HG02759 (cell line): ENCODE results near the gene ZDHHC13.

Source experiments
- ATAC-seq: cut with Tn5 transposase; IDR thresholded peaks from one replicate; pipeline ENCODE4 v1.9.1; 2021; ENCODE audit warnings: mild to moderate bottlenecking, moderate library complexity; ENCODE audit not compliant: unreplicated experiment

Gene ZDHHC13

DNA sequence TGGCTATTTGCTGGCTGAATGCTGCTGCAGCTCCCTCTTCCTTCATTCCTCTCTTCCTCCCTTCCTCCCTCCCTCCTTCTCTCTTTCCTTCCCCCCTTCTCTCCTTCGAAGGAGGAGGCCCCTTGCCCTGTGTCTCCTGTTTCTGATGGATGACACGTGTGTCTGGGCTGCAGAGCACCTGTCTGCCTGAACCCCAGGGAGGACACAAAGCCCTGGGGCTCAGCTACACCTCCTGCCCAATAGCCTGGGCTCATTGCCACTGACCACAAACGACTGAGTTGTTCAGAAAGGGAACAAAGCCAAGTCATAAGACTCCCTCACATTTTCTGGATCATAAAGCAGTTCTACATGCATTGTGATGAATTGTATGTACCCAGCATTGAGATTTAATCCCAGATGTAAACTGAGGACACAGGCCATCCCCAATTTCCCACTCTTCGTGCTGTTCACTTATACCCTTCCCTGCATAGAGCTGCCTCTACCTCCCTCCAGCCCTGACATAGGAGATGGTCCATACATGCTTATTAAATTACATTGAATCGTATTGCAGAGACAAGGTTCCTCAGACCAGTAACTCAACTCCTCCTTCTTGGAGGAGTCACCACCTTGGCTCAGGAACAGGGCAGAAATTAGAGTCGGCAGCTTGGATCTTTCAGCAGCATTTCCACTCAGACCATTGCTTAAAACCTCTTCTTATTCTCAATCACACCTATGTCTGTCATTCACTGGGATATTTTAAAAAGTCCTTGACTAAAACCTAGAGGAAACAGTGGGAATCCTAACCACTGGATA lies 83.6 kb downstream of the ZDHHC13 start:
- ATAC-seq: no peak

DNA sequence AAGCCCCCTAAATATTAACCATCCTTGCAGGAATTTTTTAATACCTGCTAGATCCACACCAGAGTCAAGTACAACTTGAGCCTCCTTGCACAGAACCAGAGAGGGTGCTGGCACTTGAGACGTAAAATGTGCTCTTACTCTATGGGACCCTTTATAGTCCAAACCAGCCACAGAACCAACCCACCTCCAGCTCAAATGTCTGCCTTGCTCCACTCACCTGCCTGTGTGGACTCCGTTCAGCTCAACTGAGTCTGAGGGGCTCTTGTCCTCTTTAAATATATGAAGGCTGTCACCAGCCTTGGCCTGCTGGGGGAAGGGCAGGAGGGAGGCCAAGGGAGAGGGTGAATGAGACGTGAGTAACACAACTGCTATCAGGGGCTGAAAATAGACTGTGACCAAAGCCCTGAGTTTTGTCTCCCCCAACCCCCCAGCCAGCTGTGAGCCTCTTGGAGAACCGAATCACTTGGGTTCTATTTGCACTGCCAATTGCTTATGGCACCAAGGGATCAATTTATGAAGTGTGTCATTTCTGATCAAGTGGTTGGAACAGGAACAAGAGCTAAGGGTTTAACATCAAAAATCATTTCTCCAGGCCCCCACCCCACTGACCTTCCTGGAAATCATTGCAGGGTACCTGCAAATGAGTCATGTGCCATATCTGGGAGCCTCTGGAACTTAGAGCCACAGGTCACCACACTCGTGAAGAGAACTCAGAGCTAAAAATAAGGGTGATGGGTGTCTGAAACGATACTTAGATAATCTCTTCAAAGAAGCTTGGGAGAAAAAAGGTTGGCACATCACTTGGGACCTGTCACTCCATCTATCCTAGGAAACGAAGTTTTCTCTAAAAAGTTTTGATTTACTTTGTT lies 85.0 kb downstream of the ZDHHC13 start, which contains the start of gene CSRP3:
Gene CSRP3, minus strand, starts transcription at position 247 of the 869 bp plus-strand sequence. CDS start 9,535 bp downstream, outside the sequence.
- no peak for ATAC-seq

DNA sequence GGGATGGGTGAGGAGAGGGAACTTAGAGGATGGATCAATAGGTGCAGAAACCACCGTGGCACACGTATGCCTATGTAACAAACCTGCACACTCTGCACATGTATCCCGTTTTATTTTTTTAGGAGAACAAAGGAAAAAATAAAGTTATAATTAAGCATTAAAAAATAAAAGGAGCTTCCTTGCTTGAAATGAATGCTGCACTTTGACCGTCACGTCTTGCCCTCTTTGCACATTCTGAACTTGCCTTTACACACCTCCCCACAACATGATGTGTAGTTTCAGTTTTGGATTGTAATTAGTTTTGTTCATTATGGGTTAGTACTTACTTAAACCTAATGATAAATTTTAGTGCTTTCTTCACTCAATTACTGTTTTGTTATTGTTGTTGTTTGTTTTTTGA lies 87.9 kb downstream of the ZDHHC13 start:
- no peak for ATAC-seq

DNA sequence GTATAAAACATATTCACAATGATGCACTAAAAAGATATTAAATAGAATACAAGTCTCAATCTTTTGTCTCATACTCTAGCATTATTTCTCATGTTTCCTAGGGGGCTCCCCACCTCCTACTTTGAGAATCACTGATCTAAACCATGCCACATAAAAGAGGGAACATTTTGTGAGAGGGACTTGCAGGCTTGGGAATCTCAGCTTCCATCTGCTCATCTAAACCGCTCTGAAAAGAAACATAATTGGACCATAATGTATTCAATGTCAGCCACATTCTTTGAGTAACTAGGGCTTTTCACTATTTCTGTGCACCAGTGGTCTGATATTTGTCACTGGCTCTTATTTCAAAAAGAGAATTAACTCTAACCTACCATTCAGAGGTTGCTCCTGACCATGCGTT lies 91.2 kb downstream of the ZDHHC13 start:
- no peak for ATAC-seq

DNA sequence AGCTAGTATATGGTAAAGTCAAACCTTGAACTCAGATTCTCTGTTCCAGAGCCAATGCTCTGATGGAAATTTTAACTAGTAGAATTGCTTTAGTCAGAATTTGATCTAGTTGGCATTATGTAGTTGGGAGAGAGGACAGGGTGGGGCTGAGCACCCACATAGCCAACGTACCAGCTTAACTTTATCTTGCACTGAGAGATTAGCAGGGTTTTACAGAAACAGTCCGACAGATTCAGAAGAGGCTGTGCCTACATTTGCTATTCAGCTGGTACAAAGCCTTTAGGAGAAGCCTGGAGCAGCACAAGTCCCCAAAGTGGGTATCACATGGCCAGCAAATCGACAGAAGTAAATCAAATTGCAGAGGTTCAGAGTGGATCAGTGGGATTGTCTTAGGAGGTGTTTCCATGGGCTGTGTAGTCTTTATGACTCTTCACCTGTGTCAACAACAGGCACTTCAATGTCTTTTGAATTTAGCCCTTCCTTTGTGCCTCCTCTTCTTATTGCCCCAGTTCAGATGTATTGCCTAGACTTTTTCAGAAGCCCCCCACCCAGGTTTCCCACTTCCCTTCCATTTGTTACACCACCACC lies 92.1 kb downstream of the ZDHHC13 start:
- no peak for ATAC-seq

DNA sequence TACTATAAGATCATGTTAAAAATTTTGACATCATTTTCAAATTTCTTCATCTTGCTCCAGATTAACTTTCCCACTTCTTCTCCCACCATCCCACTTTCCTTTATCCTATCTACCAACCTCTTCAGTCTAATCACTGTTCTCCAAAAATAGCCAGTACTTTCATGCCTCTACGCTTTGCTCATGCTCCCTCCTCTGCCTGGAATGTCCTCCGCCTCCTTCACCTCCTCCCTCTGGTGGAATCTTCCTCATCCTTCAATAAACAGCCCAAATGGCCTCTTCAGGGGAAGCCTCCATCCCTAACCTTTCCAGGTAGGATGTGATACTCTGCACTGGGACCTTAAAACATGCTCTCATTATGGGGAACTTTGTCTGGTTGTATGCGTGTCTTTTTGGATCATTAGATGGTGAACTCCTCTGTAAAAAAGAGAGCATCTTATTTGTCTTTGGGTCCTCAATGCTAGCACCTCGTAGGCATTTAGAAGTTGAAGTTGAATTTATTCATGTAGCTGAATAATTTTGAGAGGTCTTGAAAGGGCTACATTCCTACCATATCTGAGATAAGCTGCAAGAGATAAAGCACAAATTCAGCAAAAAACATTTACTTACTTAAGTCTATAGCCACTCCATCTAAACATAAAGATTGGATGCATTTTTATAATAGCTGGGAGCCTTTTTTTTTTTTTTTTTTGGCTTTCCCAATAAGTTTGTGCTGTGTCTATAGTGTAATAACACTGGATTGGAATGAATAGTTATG lies 92.8 kb downstream of the ZDHHC13 start:
- no peak for ATAC-seq

DNA sequence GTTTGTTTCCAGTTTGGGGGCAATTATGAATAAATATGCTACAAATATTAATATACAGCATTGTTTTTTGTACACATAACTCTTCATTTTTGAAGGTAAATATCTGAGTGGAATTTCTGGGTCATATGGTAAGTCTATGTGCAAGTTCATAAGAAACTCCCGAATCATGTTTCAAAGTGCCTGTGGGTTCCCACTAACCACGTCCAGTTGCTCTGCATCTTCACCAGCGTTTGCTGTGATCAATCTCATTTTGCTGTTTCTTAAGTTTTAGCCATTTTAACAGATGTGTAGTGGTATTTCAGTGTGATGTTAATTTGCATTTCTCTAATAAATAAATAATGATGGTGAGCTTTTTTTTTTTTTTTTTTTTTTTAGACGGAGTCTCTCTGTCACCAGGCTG lies 99.1 kb downstream of the ZDHHC13 start:
- no peak for ATAC-seq

DNA sequence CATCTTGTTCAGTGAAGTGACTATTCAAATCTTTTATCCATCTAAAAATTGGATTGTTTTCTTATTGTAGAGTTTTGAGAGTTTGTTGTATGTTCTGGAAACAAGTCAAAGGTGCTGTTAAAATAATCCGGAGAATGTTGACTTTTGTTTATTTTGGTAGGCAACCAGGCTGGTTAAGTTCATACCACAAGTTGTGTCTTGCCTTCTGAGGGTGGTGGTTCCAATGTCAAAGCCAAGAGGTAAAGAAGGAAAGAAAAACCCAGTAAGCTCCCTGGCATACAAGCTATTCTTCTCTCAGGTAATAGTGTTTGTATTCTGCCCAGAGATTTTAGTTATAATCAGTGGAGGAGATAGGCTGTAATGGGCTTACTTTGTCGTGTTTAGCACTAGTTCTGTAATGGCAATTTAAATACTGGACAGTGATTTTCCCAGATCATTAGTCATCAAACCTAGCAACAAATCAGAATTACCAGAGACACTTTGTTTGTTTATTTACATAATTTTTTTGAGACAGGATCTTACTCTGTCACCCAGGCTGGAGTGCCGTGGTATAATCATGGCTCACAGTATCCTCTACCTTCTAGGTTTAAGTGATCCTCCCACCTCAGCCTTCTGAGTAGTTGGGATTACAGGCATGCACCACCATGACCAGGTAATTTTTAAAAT lies 99.9 kb downstream of the ZDHHC13 start:
- no peak for ATAC-seq

DNA sequence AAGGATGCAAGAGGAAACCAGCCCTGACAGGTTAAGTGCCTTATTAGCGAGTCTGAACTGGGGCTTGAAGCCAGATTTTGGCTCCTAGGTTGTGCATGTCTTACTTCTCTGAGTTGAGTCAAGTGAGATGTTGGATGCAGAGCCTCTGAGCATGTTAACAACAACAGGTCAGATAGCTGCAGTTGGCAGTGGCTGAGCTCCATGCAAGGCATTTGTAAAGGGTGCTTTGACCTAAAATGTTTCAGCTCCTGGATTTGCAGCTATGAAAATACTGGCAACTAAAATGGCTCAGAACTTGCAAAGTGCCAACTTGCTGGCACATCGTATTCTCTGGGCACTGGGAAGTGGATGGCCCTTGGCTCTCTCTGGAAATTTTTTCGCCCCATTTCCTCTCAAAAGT lies 101.2 kb downstream of the ZDHHC13 start:
- no peak for ATAC-seq

DNA sequence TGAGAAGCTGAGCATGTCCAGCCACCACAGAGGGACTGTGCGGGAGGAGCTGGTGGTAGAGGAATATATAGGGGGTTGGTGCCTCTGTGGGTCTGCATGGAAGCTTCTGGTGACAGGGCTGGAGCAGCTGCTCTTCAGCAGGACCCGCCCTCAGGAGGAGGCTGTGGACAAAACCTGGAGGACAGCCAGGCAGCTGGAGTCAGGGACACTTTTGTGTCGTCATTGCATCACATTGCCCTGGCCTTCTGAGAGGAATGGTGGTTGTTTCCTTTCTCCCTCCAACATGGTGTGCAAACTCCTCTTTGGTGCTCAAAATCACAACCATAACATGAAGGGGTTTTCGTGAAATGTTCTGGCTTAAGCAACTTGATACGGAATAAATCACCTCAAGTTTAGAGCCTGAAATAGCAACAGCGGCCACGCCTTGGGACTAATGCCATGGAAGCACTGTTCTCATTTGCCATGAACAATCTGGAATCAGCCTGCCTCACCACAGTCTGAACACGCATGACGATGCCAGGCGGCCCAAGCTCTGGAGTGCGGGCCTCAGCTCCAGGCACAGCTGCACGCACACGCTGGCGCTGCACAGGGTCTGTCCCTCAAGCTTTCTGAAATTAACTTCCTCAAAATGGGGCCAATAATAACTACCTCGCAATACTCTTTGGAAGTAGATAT lies 102.0 kb downstream of the ZDHHC13 start:
- ATAC-seq: no peak

DNA sequence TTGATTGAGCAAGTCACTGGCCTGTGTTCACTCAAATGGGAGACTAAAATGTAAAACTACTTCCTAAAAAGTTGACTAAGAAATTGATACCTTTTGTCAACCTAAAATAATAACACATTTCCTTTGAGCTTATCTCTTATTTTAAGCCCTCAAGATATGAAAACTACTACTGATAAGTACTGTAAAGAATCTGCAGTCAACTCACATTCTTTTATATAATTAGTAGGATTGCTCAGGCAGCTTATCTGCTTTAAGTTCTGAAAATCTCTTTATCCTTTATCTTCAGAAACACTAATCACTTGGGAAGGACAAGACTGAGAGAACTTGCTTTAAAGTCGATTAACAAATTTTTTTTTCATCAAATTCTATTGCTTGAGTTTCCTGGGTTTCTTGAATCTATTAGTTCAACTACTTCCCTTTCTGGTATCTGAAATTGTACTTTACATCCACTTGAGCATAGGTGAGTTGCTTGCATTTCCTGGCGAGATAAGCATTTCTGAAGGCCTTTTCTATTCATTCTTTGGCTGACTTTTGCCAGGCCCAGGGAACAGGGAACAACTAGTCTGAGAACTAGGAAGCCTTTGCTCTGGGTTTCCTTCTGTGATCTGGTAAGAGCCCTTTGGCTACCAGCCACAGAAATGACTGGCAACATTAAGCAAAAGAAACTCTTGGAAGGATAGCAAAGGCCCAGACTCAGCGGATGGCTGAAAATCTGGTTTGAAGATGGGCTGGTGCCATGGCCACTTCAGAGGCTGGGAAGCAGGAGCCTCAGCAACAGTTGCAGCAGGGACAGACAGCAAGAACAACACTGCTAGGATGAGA lies 104.1 kb downstream of the ZDHHC13 start:
- ATAC-seq: no peak

DNA sequence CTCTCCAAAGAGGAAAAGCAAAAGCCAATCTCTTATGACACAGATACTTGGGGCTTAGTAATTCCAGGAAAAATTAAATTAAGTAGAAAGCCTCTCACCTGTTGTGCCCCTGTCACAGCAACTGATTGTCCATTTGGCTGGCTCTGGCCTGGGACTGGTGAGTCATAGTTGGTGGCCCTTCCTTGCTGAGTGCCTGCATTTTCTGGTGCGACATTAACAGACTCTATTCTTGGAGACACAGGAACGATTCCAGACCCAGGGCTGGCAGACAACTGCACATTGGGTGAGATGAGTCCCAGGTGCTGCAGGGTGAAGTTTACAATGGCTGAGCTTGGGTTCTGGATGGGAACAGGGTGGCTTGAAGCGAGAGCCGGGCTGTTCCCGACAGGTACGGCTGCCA lies 108.2 kb downstream of the ZDHHC13 start:
- ATAC-seq: no peak

DNA sequence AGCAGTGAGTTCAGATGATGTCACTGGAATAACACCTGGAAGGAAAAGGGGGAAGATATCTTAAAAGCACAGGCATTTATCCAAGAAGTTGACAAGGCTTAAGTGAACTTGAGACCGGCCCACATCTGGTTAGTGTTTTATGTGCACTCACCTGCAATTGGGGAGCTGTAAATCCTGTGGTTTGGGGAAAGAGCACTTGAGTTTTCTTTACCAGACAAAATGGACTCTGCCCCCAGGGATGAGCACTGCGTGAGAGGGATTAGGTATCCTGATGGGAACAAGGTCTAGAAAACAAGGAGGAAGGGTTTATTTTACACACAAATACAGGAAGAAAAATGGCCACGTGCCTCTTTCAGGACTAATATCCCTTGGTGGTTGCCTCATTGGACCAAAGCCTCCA lies 108.6 kb downstream of the ZDHHC13 start:
- ATAC-seq: no peak
